ENCODE data around the gene PODXL2.

DNA sequence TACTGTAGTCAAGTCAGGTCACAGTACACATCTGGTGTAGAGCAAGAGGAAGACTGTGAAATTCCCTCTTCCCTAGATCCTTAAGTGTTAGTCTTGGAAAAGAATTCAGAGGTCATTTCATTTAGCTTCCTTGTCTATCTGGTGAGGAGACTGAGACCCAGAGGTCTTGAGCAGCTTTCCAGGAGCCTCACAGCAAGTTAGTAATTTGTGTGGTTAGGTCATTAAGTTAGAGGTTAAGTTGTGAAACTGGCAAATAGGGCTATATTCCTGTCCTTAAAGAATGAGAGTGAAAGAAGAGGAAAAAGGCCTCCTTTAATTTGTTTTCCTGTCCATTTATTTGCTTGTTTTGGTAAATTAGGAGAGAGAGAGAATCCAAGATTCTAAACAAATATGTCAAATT is 9.0 kb downstream of the PODXL2 start:
- no peak for TF ChIP-seq CTCF (IDR thresholded peaks at IDR 0.05)
- TF ChIP-seq POLR2A (IDR thresholded peaks at IDR 0.05) = no peak

Measured in breast epithelium (tissue), 3 donors.